GM18507 (cell line): ENCODE data around the gene SPATA16.

Source experiments
- DNase-seq: peaks from one replicate; pipeline ENCODE4 v3.0.0; 2011; ENCODE audit warnings: low read depth; ENCODE audit not compliant: insufficient read length; ENCODE audit errors: extremely low spot score
- FAIRE-seq: peaks from 2 replicates; lab custom pipeline; 2011; peaks lifted over from hg19 to GRCh38; lab: Jason Lieb, UNC

SPATA16 gene

GRCh38 chr3:172855037-172855436 lies 286.0 kb downstream of the SPATA16 start:
- FAIRE-seq (no peak), DNase-seq (no peak)

- DNase-seq = no peak
- FAIRE-seq = no peak
Observed at GRCh38 chr3:172853921-172854666, 286.9 kb downstream of the SPATA16 start.

GRCh38 chr3:172853005-172853404 lies 288.0 kb downstream of the SPATA16 start:
- no peak for FAIRE-seq
- no peak for DNase-seq

GRCh38 chr3:172848910-172849309 lies 292.1 kb downstream of the SPATA16 start:
- FAIRE-seq = no peak
- DNase-seq = no peak

- DNase-seq (no peak), FAIRE-seq (no peak)
Observed at GRCh38 chr3:172847292-172847691, 293.7 kb downstream of the SPATA16 start.

GRCh38 chr3:172846706-172847105 lies 294.3 kb downstream of the SPATA16 start:
- no peak for DNase-seq
- no peak for FAIRE-seq

- peak; percentile 24 for FAIRE-seq
- DNase-seq = no peak
Observed at GRCh38 chr3:172846103-172846561, 294.9 kb downstream of the SPATA16 start.

- FAIRE-seq (no peak), DNase-seq (no peak)
Observed at GRCh38 chr3:172844428-172844827, 296.6 kb downstream of the SPATA16 start.

GRCh38 chr3:172840913-172841312 lies 300.1 kb downstream of the SPATA16 start:
- FAIRE-seq (no peak), DNase-seq (no peak)

GRCh38 chr3:172840463-172840862 lies 300.6 kb downstream of the SPATA16 start:
- no peak for DNase-seq
- FAIRE-seq = no peak

- FAIRE-seq (no peak), DNase-seq (no peak)
Observed at GRCh38 chr3:172839679-172840078, 301.4 kb downstream of the SPATA16 start.
